GM18511 (cell line): ENCODE measurements around the gene SYCN.

ENCODE experiments used
- ATAC-seq: cut with Tn5 transposase; IDR thresholded peaks from one replicate; pipeline ENCODE4 v1.9.1; 2021; ENCODE audit warnings: mild to moderate bottlenecking, moderate library complexity; ENCODE audit not compliant: unreplicated experiment

The SYCN gene

DNA sequence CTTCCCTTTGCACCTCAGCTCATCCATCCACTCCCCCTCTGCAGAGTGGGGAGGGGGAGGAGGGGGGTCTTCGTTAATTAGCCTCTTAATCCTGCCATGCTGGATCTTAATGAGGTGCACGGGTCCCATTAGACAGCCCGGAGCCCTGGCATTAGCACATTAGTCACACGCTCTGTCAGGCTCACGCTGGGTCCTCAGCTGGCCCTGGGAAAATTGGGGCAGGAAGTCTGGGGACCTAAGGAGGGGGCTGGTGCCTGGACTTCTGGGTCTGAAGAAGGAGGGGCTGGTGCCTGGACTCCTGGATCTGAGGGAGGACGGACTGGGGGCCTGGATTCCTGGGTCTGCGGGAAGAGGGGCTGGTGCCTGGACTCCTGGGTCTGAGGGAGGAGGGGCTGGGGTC is 7.7 kb downstream of the SYCN start:
- ATAC-seq, result no peak

DNA sequence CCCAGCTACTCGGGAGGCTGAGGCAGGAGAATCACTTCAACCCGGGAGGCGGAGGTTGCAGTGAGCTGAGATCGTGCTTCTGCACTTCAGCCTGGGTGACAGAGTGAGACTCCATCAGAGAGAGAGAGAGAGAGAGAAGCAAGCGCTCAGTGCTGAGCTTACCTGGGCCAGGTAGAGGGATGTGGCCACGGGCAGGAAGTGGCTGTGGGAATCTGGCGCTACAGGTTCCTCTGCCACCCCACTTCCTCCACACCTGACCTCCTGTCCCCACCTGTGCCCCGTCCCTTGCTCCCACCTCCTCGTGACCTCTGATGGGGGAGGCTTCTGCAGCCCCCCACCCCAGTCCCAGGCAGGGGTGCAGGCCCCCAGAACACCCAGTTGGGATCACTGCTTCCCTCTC is 8.3 kb downstream of the SYCN start:
- ATAC-seq, result no peak

DNA sequence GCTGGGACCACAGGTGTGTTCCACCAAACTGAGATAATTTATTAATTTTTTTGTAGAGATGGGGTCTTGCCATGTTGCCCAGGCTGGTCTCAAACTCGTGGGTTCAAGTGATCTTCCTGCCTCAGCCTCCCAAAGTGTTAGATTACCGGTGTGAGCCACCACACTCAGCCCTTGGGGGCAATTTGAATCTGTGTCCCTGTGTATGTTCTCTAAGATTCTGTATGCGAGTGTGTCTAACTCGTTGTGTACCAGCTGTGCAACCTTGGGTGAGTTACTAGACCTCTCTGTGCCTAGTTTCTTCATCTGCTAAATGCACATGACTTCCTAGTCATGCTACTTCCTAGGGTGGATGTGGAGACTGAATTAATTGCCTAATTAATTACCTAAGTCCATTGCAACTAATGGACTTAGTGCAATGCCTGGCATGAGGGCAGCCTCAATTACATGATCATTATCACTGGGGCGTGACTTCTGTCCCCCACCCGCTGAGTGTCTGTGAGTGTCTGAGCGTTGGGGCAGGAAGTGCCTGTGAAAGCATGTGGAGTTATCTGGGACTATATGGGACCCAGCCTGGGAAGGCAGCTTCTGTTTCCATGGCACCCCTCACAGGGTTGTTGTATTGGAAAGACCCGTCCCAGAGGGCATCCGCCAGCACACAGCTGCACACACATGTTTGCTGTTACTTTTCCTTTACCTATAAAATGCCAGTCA is 9.1 kb downstream of the SYCN start:
- ATAC-seq, result no peak

DNA sequence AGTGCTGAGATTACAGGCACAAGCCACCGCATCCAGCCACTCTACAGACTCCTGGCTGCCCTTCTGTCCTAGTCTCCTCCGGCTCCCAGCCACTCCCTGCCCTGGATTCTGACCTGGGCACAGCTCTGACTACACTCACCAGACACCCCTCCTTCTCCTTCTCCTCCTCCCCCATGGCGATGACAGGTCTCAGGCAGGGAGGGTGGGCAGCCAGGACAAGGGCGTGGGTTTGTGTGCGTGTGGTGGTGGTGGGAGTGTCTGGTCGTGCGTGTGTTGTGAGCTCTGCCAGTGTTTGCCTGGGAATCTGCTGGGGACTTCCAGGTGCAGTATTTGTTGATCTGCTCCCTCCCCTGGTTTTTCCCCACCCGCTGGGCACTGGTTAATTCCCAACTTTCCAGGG is 10.3 kb downstream of the SYCN start:
- ATAC-seq, result no peak

DNA sequence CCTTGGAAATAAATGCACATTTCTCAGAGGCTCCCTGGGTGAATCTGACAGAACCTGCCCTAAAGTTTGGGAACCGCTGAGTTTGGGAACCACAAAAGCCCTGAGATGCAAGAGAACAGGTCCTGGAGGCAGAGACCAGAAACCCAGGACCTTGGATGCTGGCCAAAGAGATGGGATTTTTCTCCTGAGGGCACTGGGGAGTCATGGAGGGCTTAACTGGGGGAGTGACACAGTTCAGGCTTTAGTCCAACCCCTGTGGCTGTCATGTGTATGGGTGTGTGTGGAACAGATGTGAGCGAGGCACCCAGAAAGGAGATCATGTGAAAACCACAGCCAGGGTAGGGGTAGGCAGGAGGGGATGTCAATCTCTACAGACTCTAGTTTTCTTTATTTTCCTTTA is 11.2 kb downstream of the SYCN start:
- no peak for ATAC-seq

DNA sequence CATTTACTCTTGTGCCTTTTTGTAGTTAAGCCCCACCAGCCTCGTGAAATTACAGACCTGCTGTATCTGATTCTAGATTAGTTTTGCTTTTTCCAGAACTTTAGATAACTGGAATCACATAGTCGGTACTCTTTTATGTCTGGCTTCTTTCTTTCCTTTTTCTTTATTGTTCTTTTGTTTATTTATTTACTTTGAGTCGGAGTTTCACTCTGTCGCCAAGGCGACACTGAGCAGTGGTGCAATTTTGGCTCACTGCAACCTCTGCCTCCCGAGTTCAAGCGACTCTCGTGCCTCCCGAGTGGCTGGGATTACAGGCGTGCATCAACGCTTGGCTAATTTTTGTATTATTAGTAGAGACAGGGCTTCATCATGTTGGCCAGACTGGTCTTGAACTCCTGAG is 13.3 kb downstream of the SYCN start:
- ATAC-seq, result no peak

DNA sequence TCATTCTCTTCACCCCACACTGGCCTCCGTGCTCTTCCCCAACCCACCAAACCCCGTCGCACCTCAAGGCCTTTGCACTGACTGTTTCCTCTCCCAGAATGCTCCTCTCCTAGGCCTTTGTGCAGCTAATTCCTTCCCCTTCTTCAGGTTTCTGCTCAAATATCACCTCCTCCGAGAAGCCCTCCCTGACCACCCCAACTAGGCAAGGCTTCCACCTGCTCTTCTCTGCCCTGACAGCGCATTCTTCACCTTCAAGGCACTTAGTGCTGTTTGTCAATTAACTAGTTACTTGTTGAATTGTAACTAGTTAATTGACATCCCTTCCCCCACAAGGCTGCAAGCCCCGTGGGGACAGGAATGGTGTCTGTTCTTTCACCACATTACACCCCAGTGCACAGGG is 15.1 kb downstream of the SYCN start:
- ATAC-seq, result no peak

DNA sequence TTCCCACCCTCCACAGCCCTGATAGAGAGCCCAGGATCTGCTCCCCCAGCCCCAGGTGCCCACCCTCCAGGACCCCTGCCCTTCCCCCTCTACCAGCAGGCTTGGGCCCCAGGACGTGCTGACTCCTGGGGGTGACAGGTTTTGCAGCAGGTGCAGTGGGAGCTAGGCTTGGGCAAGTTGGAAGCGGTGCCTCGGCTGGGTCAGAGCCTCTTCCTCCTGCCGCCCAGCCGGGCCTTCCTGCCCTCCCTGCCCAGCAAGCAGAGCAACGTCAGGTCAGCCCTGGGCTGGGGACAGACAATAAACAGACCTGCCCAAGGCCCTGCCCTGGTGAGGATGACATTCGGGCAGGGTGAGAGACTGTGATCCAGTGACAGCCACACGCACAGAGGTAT is 16.5 kb downstream of the SYCN start:
- no peak for ATAC-seq

DNA sequence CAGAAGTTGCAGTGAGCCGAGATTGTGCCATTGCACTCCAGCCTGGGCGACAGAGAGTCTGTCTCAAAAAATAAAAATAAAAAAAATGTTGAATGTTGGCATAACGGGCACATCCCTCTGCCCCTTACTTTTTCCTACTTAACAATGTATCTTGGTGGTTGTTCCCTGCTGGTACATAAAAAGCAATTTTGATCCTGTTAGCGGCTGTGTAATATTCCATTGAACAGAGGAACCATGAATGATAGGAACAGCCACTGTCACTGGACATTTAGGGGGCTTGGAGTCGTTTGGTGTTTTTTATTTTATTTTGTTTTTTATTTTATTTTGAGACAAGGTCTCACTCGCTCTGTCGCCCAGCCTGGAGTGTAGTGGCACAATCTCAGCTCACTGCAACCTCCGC is 17.7 kb downstream of the SYCN start:
- no peak for ATAC-seq

DNA sequence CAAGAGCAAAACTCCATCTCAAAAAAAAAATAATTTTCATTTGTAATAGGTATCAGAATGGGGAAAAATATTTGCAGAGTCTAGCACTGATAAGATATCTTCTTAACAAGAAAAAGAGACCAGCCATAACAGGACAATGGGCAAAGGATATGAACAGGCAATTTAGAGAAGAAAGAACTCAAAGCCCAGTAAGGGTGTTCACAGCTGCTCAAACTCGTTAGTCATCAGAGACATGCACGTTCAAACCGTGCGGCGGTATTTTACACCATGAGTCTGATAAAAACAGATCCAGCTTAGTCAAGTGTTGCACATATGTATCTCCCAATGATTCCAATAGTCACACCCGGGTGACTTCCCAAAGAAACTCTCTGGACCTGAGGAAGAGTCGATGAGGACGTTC is 21.0 kb downstream of the SYCN start:
- no peak for ATAC-seq

DNA sequence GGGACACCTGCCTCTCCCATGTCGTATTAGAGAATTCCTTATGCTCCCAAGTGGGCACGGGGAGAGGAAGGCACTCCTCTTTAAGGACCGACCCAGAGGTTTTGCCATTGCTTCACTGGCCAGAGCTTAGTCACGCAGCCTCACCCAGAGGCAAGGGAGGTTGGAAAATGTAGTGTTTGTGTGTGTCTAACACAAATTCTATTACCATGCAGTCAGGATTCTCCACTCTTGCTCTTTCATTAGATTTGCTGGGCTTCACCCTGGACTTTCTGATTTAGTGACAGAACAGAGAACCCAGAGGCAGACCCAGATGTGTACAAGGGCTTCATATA is 21.9 kb downstream of the SYCN start:
- ATAC-seq, result no peak

DNA sequence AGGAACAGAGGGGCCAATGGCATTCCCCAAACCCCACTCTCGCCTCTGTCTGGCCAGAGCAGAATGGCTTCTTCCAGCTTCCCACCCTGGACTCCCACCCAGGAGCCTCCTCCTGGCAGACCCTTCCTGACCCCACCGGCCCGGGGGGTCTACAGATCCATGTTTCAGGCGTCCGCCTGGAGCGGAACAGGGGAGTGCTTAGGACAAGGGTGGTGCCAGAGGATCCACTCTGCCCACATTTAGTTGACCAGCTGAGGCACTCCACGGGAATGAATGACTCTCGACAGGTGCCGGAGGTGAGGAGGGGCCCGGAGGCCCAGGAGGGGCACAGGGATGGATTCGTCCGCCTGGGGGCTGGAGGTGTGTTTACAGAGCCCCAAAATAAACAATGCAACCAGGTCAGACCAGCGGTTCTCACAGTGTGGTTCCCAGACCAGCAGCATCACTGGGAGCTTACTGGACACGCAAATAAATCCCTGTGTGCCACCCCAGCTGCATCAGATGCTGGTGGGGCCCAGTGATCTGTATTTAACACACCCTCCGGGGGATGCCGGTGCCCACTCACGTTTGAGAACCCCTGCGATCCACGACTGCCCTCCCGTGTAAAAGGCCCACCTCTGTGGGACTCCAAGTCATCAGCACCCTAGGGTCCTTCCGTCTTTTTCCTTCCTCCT is 22.4 kb downstream of the SYCN start:
- ATAC-seq, result no peak

DNA sequence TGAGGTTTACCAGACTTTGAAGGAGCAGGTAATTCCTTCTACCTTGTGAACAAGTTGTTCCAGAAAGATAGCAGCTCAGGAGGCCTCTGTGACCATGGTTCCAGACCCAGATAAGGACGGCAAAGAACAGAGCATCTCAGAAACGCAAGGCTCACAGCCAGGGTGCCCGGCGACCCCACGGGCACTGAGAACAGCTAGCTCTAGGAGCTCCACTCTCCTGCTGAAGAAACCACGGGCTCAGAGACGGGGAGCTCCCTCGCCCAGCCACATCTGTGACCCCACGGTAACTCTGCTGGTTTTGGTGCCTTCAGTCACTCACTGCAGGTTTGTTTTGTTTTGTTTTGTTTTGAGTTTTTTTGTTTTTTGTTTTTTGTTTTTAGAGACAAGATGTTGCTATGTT is 23.3 kb downstream of the SYCN start:
- ATAC-seq, result no peak

DNA sequence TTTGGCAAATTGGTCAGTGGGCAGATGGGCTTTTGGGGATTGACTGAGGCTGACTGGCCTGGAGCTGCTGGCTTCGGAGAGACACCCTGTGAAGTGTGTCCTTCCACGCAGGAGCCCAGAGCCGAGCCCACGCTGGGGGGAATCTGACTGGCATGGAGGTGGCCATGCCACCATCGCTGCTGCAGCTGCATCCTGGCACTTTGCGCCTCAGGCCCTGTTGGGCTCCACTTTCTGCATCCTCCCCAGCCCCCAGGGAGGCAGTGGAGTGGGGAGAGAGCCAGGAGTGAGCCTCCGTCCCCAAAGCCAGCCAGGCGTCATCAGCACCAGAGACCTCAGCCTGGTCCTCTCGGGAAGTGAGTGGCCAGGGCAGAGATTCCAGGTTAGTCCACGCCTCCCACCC is 24.3 kb downstream of the SYCN start:
- no peak for ATAC-seq

DNA sequence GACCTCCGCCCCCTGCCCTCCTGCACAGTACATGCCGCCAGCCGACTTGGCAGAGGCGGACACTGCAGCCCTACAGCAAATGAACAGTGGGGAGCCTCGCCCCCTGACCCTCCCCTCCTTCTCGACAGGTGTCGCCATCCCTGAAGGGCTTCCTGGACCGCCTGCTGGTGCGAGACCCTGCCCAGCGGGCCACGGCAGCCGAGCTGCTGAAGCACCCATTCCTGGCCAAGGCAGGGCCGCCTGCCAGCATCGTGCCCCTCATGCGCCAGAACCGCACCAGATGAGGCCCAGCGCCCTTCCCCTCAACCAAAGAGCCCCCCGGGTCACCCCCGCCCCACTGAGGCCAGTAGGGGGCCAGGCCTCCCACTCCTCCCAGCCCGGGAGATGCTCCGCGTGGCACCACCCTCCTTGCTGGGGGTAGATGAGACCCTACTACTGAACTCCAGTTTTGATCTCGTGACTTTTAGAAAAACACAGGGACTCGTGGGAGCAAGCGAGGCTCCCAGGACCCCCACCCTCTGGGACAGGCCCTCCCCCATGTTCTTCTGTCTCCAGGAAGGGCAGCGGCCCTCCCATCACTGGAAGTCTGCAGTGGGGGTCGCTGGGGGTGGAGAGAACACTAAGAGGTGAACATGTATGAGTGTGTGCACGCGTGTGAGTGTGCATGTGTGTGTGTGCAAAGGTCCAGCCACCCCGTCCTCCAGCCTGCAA is 25.6 kb downstream of the SYCN start:
- no peak for ATAC-seq

DNA sequence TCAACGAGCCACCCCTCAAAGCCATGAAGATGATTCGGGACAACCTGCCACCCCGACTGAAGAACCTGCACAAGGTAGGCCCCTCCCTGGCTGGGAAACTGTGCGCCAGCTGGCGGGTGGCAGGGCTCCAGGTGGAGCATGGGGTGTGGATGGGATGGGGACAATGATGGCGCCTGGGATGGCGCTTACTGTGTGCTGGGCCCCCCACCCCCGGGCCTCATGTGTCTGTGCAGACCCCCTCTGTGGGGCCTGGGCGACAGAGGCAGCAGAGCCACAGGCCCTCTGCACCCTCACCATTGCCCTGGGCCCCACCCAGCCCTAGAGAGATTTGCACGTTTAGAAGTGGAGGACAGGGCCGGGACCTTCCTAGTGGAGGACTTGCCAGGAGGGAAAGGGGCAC is 26.3 kb downstream of the SYCN start:
- ATAC-seq, result no peak

DNA sequence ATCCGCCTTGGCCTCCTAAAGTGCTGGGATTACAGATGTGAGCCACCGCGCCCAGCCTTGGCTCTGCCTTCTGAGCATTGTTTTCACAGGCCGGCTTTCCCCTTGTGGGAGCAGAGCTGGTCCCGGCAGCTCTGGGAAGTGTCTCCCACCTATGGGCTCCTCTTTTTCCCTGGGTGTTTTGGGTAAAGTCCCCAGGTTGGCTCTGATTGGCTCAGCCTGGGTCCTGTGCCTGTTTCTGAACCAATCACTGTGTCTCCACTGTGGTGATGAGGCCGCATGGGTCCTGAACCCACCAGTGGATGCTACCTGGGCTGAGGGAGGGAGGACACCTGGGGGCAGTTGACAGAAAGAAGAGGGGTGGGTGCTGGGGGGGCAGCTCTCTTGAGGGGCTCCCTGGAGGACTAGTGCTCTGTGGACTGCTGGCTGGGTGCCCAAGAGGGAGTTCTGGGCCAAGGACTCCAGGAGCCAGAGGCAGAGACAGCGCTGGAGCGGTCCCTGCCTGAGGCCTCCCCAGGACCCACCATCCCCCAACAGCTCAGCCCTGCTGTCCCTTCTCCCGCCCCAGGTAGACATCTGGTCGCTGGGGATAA is 26.9 kb downstream of the SYCN start:
- no peak for ATAC-seq

DNA sequence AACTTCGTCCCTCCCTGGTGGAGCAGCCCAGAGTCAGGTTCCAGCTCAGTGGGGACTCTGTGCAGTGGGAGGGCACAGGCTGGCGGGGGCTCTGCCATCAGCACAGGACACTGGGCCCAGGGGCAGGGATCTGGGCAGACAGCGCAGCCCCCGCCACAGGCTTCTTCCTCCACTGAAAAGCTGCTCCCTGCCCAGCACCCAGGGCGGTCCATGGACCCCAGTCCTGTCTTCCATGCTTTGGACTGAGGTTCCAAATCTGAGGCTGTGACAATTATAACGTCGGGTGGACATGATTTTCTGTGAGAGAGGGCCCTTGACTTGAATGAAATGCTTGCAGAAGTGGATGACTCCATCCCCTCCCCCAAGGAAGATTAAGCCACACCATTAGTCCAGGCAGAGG is 28.5 kb downstream of the SYCN start:
- ATAC-seq, result no peak

DNA sequence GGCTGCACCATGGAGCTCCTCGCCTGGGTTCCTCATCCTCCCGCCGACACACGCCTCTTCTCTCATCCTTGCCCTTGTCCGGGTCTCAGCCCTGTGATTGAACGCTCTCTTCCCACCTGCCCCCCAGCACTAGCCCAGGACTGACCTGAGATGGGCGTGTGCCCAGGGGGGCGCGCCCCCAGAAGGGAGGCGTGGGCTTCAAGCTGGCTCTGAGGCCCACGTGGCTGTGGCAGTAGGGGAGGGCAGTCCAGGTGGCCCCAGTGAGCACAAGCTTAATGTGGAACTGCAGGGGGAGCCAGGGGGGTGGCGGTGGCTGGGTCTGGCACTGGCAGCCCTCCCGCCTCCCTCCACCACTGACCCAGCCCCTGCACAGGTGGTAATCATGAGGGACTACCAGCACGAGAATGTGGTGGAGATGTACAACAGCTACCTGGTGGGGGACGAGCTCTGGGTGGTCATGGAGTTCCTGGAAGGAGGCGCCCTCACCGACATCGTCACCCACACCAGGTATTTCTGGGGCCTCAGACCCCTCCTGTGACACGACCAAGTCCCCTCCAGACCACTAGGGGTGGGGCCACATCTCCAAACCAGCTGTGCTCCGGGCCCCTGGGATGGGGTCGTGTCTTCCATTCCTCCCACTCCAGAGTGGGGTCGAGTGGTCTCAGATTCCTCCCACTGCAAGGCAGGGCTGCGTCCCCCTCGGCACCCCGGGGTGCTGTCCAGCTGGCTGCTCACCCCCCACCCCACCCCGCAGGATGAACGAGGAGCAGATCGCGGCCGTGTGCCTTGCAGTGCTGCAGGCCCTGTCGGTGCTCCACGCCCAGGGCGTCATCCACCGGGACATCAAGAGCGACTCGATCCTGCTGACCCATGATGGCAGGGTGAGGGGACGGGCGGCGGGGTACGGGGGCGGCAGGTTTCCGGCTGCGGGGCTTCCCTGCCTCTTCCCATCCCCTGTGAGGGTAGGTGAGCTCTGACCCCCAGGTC is 29.2 kb downstream of the SYCN start:
- ATAC-seq, result no peak

DNA sequence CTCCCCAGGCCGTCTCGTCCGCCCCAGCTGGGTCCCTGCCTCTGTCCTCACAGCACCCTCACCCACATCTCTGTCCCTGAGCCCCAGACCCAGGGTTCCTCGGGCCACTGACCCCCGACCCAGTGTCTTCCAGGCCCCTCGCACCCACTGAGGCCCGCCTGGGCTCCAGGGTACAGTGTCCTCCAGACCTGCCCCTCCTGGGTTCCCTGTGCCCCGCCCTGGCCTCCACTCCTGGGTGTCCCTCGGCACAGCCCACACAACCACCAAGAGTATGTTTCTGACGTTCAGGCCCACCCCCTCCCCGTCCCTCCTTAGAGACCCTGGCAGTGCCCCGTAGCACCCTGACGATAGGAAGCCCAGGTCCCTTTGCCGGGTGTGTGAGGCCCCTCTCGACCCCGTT is 29.9 kb downstream of the SYCN start:
- no peak for ATAC-seq

DNA sequence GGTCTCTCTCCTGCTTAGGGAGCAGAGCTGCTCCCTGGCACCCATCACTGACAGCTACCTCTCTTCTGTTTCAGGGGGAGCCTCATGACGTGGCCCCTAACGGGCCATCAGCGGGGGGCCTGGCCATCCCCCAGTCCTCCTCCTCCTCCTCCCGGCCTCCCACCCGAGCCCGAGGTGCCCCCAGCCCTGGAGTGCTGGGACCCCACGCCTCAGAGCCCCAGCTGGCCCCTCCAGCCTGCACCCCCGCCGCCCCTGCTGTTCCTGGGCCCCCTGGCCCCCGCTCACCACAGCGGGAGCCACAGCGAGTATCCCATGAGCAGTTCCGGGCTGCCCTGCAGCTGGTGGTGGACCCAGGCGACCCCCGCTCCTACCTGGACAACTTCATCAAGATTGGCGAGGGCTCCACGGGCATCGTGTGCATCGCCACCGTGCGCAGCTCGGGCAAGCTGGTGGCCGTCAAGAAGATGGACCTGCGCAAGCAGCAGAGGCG is 30.5 kb downstream of the SYCN start:
- ATAC-seq, result no peak
